ENCODE measurements around the gene DMXL1. TPM values are rescaled to one million over a fixed set of nuclear protein-coding genes. Genes with fewer than 3 reads are reported as not detected.
A peak's percentile ranks its signal among the peaks of the same experiment; 100 is the strongest.

DMXL1 gene
- polyA plus RNA-seq, 2 of the 4 experiments (the other 2 are of a cell fraction), result 8.4 to 28.8 TPM

GRCh38 chr5:119067450-119067849, 3.4 kb upstream of the DMXL1 start:
- POLR2A ChIA-PET, result no interaction called here
- TF ChIP-seq MAFK (IDR thresholded peaks at IDR 0.05; ENCODE audit: partially characterized antibody) (no peak), JUN (IDR thresholded peaks at IDR 0.05) (no peak), EHF (CRISPR knock-in tag; IDR thresholded peaks at IDR 0.05) (no peak), ELK1 (IDR thresholded peaks at IDR 0.05; ENCODE audit: low read depth, low read length) (no peak), KDM1A (IDR thresholded peaks at IDR 0.05; ENCODE audit: low read depth) (no peak), RAD21 (conservative IDR thresholded peaks at IDR 0.05 in 1 of 2, IDR thresholded peaks at IDR 0.05 in 1 of 2) (no peak), KDM5A (IDR thresholded peaks at IDR 0.05) (no peak), GATA3 (IDR thresholded peaks at IDR 0.05; ENCODE audit: borderline replicate concordance) (no peak), HOXA7 (CRISPR knock-in tag; IDR thresholded peaks at IDR 0.05) (no peak), EHMT2 (IDR thresholded peaks at IDR 0.05; ENCODE audit: low read depth) (no peak), MAZ (IDR thresholded peaks at IDR 0.05; ENCODE audit: borderline replicate concordance, low read depth, low read length) (no peak), SREBF2 (IDR thresholded peaks at IDR 0.05) (no peak), RNF2 (IDR thresholded peaks at IDR 0.05; ENCODE audit: borderline replicate concordance, low read depth) (no peak), ESRRA (IDR thresholded peaks at IDR 0.05; ENCODE audit: borderline replicate concordance, low read length) (no peak), CBX8 (IDR thresholded peaks at IDR 0.05) (no peak)
- WGBS (ENCODE audit: missing lambda C conversion rate), result 94% methylated on average over 4 of the region's 4 CpGs
- H3K4me1 ChIP-seq, result peaks cover 11% of the 10 kb centered on the region
- no peak for ATAC-seq
- H3K9me3 ChIP-seq, result no peaks in the 10 kb centered on the region
- CTCF ChIA-PET, result no interaction called here
- H3K27ac ChIP-seq, result no peak overlapping the region
- no peak for FAIRE-seq
- no peak overlapping the region for H3K4me3 ChIP-seq
- no peak for DNase-seq (ENCODE audit: low read depth in 1 of 2, low spot score in 1 of 2)
- no peak overlapping the region for H3K4me2 ChIP-seq

GRCh38 chr5:119070578-119070827, 384 bp upstream of the DMXL1 start:
- 0% methylated on average over 9 of the region's 9 CpGs for WGBS (ENCODE audit: missing lambda C conversion rate)
- TF ChIP-seq EP300 (IDR thresholded peaks at IDR 0.05) (no peak), POLR2A (IDR thresholded peaks at IDR 0.05; ENCODE audit: low read length) (peak; percentile 17; the same call in 1 of the 2 replicates), BCL3 (IDR thresholded peaks at IDR 0.05) (0 out of 3 replicates have a peak, but pooled peaks have one; percentile 5), RNF2 (IDR thresholded peaks at IDR 0.05; ENCODE audit: borderline replicate concordance, low read depth) (no peak), RAD21 (conservative IDR thresholded peaks at IDR 0.05 in 1 of 2, IDR thresholded peaks at IDR 0.05 in 1 of 2) (peak; percentile 15 to 21; a peak in 1 of 5 replicates), RCOR1 (IDR thresholded peaks at IDR 0.05; ENCODE audit: low read depth, low read length) (no peak), GATA3 (IDR thresholded peaks at IDR 0.05; ENCODE audit: borderline replicate concordance) (0 out of 2 replicates have a peak, but pooled peaks have one; percentile 8), ELK1 (IDR thresholded peaks at IDR 0.05; ENCODE audit: low read depth, low read length) (no peak), JUN (IDR thresholded peaks at IDR 0.05) (peak in 1 of 2 experiments; percentile 11; a peak in 1 of 5 replicates)
- peaks cover 19% of the 10 kb centered on the region for H3K4me1 ChIP-seq
- DNase-seq (ENCODE audit: low read depth in 1 of 2, low spot score in 1 of 2), result peak in 1 of 2 experiments; percentile 48
- no peaks in the 10 kb centered on the region for H3K9me3 ChIP-seq
- ChIA-PET CTCF (interaction anchor here (0.7 to 2.4 kb wide), 9 partner anchors 10 to 365 kb away, joined by 3 to 10 read pairs (median 4); partner anchors contain the start of gene DTWD2), POLR2A (interaction anchor here (0.5 to 1.9 kb wide), 24 partner anchors 9 to 392 kb away, joined by 3 to 20 read pairs (median 4); partner anchors contain the start of gene DTWD2)
- ATAC-seq, result peak; percentile 85 to 86
- H3K27ac ChIP-seq, result peak overlapping the region; percentile 73 to 92
- peak overlapping the region; percentile 74 for H3K4me3 ChIP-seq
- peak overlapping the region; percentile 76 for H3K4me2 ChIP-seq
- FAIRE-seq, result no peak

GRCh38 chr5:119071561-119071995, 691 bp downstream of the DMXL1 start:
- H3K4me2 ChIP-seq, result peak overlapping the region; percentile 86
- WGBS (ENCODE audit: missing lambda C conversion rate), result 1% methylated on average over 5 of the region's 22 CpGs
- no peaks in the 10 kb centered on the region for H3K9me3 ChIP-seq
- peak overlapping the region; percentile 83 to 92 for H3K27ac ChIP-seq
- POLR2A ChIA-PET, result interaction anchor here (1.2 to 1.9 kb wide), 10 partner anchors 9 to 263 kb away, joined by 3 to 20 read pairs (median 8); partner anchors contain the start of gene DTWD2
- FAIRE-seq, result no peak
- H3K4me3 ChIP-seq, result peak overlapping the region; percentile 74
- no peak for DNase-seq (ENCODE audit: low read depth in 1 of 2, low spot score in 1 of 2)
- TF ChIP-seq USF2 (IDR thresholded peaks at IDR 0.05), result no peak
- TF ChIP-seq JUN (IDR thresholded peaks at IDR 0.05), result 0 out of 5 replicates have a peak, but pooled peaks of 1 of the 2 experiments have one; percentile 3
- TF ChIP-seq ZC3H11A (IDR thresholded peaks at IDR 0.05), result no peak
- CTCF ChIA-PET, result interaction anchor here (0.6 to 2.4 kb wide), 7 partner anchors 9 to 1822 kb away, joined by 3 to 10 read pairs (median 4); partner anchors contain the start of gene DTWD2
- H3K4me1 ChIP-seq, result peaks cover 19% of the 10 kb centered on the region
- ATAC-seq, result no peak; a peak in 1 of 6 replicates

Data from A549 (cell line).